HG03469 (cell line): Measurements from ENCODE around the gene ATG5.
"Not testable (repeated sequence)": the region's sequence is repeated elsewhere in the genome, so short reads cannot be mapped to it uniquely, and the experiment has no call there.

Experiments used
- ATAC-seq: cut with Tn5 transposase; IDR thresholded peaks from one replicate; pipeline ENCODE4 v1.9.1; 2021; ENCODE audit warnings: mild to moderate bottlenecking, moderate library complexity, moderate number of reproducible peaks; ENCODE audit not compliant: unreplicated experiment

The ATG5 gene

DNA sequence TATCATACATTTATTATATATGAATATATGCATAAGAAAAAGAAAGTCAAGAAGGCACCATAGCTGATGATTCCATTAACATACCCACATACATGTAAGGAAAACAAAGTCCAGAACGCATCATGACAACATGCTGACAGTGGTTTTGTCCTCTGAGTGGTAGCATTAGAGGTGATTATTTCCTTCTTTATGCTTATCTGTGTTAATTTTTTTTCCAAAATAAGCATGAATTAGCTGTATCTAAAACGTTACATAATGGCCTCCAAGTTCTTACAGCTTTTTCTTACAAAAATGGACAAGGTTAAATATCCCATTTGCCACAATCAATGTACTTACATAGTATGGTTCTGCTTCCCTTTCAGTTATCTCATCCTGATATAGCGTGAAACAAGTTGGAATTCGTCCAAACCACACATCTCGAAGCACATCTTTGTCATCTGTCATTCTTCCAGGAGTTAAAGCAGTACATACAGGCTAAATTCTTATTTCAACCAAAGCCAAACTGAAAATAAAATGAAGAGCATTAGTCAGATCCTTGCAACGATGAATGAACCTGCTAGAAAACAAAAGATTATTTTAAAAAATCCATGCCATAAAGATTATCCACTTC is 9.7 kb downstream of the ATG5 start:
- no peak for ATAC-seq

DNA sequence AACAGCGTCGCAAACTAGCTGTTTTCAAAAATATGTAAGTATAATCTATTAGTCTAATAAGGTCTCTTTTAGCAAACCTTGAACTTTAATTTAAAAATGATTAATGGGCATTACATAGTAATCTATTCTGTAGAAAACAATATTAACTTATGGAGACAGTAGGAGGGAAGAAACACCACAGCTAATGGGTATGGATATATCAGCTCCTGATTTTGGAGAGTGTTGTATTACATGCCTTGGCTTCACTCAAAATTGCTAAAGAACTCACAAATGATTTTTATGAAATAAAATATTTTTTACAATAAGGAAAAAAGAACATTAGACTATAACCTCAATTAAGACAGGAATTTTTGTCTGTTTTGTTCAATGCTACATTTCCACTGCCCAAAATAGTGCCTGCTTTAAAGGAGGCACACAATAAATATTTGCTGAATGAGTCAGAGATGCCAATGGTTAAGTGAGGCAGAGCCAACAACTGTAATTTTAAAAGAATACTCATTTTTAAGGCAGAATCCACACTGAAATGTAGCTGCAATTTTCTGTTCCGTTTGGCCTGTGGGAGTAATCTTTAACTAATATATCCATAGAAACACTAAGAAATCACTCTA is 15.7 kb downstream of the ATG5 start:
- ATAC-seq: no peak

DNA sequence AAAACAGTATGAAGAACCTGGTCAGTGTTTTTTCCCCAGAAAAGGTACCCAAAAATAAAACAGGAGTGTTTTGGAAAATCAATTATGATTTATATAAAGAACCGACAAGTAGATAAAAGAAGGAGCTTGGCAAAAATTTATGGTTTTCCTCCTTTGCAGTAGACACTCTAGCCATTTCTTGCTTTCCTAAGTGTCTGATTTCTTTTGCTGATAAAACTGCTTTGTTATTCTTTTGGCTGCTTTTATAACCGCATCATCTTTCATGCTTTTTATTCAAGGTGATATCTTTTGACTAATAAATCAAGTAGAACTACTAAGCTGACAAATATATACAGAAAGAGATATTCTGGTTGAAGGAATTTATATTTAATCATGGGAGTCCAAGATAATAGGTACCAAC is 16.6 kb downstream of the ATG5 start:
- no peak for ATAC-seq

DNA sequence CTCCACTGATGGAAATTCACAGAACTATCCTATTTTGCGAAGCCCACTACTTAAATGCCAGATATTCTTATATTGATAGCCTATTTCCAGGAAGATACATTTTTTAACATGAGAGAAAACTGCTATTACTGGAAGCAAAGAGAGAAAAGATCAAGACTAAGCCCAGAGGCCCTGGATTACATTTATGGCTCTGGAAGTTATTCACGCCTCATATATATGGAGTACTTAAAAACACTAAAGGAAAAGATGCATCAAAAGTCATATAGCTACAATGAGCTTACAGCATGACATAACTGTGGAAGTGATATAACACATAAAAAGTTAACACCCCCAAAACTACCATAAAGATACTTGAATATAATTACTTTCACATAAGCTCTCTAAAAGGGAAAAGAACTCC is 19.8 kb downstream of the ATG5 start:
- ATAC-seq: no peak

DNA sequence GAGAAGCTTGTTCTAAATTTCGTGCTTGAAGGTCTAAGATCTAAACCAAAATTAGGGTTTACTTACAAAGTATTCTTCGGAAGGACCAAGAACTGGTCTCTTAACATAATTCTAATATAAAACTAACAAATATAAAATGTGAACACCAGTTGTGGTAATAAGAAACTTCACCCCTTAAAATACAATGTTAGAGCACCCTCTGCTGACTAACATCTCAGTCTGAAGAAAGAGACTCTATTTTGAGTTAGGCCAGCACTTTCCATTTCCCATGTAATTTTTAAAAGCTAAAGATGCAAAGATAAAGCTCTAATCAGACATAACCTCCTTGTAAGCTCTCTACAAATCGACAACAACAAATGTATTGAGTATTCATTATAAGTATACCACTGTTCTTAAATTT is 24.6 kb downstream of the ATG5 start:
- no peak for ATAC-seq

DNA sequence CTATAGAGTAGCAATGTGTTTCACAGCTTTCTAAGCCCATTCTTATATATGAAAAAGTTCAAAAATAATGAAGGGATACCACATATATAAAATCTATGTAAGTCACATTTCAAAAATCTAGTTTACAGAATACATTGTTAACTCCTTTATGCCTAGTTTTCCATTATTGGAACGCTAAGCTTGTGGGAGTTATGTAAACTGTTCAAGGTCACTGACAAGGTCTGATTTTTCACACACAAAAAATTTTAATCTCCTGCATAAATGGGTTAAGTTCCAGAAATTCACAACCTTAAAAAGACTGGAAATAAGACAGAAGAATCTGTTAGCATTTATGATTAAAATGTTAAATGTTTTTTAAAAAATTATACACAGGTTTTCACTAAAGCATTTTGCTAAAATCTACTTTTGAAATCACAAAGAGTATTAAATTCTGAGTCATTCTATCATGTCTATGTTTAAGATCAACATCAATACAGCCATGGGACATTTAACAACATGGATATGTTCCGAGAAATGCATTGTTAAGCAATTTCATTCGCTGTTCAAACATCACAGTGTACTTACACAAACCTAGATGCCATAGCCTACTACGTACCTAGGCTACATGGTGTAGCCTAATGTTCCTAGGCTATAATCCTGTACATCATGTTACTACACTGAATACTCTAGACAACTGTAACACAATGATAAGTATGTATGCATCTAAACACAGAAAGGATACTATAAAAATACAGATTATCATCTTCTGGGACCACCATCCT is 25.4 kb downstream of the ATG5 start:
- no peak for ATAC-seq

DNA sequence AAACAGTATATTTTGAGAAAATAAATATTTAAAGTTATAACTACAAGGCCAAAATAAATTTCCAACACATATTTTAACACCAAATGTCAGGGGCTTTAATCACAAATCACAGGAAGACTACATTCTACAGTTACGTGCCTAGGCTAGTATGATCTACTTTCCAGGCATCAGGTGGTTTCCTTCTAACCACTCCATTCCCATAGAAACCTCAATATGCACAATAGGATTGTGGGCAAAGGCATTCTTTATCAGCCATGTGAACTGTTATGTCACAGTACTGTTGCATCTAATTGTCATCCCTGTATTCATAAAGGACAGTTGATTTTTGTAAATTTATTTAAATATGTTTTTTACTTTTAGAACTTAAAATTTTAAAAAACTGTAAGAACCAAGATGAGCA is 32.4 kb downstream of the ATG5 start:
- no peak for ATAC-seq

DNA sequence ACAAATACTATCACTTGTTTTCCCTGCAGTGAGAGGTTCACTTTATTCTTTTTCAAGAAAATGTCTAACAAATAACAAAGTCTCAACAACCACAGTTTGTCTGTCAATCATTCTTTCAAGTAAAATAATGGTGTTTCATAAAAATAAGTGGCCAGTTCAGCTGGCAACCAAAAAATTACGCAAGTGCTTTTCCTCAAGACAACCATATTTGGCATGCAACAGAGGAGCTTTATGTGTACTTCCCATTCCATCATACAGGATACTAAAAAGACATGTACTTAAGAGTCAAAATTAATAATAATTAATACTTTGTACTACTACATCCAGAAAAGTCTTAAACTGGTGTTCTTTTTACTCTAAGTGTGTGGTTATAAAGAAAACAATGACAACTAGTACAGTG is 34.6 kb downstream of the ATG5 start:
- ATAC-seq: no peak

DNA sequence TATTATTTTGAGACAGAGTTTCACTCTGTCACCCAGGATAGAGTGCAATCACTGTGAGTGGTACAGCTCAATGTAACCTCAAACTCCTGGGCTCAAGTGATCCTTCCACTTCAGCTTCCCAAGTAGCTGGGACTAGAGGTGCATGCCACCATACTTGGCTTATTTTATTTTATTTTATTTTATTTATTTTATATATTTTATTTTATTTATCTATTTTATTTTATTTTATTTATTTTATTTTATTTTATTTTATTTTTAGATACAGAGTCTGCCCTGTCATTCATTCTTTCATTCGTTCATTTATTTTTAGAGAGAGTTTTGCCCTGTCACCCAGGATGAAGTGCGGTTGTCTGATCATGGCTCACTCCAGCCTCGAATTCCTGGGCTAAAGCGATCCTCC is 35.5 kb downstream of the ATG5 start:
- no peak for ATAC-seq

DNA sequence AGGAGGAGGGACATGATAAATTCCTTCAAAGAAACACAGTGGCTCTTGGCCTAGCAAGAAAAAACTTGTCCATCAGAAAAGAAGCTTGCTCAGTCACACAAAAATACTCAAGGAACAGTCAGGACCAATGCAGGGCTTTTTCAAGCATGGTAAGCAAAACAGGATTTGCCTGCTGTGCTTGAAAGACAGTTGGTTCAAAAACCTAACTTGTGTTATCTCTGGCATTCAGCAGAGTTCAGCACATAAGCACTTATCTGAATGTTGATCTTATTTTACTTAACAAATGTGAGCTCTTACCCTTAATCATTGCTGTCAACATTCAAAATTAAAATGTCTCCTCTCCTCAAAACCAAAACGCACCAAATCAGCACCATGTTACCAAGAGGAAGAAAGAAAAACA is 38.3 kb downstream of the ATG5 start:
- no peak for ATAC-seq

DNA sequence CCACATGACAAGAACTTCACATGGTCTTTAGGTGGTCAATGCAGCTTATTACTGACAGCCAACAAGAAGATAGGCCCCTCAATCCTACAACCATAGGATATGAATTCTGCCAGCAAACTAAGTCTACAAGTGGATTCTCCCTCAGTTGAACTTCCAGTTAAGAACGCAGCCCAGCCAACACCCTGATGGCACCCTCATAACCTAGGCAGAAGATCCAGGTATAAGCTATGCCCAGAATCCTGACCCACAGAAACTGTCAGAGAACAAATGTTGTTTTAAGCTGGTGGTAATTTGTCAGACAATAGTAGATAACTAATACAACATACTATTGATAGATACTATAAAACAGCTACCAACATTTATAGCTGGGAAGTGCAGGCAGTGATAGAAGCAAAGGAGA is 38.8 kb downstream of the ATG5 start:
- ATAC-seq: no peak

DNA sequence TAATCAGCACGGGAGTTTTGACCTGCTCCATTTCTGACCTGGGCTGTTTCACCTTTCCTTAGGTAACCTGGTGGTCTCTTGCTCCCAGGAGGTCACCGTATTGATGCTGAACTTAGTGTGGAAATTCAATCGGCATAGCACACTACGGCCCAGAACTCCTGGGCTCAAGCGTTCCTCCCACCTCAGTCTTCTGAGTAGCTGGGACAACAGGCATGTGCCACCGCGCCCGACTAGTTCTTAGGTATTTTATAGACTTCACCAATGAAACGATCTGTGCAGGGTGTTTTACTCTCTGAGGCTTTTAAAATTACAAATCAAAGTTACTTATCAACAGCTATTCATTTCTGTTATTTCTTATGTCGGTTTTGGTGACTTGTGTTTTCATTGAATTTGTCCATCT is 42.1 kb downstream of the ATG5 start:
- ATAC-seq: no peak

DNA sequence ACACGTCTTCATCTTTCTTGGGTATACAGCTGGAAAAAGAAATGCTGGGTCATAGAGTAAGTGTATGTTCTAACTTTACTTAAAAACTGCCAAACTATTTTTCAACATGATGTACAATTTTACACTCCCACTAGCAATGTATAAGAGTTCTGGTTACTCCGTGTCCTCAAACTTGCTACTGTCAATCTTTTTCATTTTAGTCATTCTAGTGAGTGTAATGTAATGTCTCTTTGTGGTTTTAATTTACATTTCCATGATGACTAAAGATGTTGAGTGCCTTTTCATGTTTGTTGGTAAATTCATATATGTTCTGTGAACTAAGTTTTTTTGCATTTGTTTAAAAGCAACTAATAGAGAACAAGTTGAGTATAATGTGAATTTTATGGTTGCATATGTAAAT is 43.9 kb downstream of the ATG5 start:
- no peak for ATAC-seq

DNA sequence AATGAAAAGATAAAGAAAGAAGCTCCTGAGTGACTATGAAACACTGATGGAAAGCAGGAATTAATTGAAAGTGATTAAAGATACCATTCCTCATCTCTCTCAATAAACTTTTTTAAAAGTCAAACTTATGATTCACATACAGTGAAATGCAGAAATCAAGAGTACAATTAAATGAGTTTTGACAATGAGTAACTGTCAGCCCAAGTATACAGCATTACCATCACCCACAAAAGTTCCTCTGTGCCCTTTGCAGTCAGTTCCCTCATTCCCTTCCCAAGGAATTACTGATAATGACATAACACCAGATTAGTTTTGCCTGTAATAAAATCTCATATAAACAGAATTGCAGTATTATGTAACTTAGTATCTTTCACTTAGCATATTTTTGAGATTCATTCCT is 44.5 kb downstream of the ATG5 start:
- ATAC-seq: no peak

DNA sequence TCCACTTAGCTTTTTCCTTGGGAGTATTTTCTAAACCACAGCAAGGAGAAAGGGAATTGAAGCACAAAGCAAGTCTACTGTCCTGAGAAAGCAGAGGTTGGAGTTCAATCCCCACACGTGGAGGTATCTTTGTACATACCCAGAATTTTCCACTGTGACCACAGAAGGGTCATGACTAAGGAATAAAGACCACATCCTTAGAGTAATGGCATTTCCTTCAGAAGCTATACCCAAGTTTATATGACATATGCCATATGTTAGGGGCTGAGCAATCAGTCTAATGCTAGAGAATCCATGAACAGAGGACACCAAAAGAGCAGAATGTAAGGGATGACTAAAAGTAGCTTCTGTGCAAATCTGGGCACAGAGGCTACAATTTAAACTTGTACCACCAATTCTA is 46.4 kb downstream of the ATG5 start:
- no peak for ATAC-seq

DNA sequence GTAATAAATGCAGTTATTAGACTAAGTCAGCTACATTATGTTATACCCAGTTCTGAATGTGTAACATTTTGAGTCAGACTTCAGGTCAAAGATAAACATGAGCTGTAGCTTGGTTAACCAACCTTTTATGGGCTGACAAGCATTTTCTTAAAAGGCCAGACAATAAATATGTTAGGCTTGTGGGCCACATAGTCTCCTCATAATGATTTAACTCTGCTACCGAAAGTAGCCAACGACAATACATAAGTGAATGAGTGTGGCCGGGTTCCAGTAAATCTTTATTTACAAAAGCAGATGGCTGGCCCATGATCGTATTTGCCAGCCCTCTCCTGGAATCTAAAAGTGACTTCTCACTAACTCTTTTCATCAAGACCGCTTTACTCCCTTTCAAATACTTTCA is 49.9 kb downstream of the ATG5 start:
- no peak for ATAC-seq

DNA sequence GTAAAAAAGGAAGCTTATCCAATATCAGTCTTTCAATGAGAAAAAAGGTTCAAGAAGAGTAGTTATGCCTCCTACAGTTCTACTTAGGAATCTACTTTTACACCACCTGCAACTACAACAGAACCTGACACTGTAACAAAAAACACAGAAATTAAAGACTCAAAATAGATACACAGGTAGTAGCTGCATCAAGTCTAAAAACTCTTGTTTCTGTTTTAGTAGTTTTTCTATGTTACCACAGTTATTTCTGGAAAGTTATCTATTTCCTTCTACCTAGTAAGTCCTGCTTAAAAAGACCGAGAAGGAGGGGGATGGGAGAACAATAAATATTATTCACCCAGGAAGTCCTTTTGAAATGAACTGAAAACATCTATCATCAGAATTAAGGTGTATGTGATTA is 52.5 kb downstream of the ATG5 start:
- ATAC-seq: peak; percentile 59

DNA sequence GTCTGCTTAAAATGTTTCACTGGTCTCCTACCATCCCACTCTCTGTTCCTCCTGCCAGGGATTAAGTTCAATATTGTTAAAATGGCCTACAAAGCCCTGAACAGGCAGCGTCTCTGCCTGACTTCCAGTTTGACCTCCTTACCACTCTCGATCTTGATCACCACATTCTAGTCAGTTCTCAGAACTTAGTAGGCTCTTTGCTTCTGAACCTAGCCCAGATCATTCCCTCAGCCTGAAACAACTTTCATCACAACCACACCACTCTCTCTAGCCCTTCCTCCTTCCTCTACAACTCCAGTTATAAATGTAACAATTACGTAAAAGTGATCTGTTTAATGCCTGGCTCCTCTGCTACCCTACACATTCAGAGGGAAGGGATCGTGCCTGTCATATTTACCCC is 53.3 kb downstream of the ATG5 start:
- ATAC-seq: no peak

DNA sequence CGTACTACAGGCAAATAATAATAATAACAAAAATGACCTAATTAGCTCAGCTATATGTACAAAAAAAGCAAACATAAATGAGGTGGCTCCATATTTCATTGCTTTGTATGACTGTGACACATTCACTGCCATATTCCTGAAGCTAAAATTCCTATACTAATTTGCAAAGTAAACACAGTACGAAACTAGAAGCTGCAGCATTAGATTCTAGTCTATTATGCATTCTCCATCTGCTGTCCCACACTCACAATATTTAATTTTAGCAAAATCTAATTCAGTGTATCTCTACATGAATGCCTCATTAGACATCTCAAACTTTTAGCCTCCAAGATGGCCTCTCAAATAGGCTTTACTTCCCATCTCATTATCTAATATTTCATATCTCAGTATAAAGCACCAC is 55.1 kb downstream of the ATG5 start:
- ATAC-seq: no peak

DNA sequence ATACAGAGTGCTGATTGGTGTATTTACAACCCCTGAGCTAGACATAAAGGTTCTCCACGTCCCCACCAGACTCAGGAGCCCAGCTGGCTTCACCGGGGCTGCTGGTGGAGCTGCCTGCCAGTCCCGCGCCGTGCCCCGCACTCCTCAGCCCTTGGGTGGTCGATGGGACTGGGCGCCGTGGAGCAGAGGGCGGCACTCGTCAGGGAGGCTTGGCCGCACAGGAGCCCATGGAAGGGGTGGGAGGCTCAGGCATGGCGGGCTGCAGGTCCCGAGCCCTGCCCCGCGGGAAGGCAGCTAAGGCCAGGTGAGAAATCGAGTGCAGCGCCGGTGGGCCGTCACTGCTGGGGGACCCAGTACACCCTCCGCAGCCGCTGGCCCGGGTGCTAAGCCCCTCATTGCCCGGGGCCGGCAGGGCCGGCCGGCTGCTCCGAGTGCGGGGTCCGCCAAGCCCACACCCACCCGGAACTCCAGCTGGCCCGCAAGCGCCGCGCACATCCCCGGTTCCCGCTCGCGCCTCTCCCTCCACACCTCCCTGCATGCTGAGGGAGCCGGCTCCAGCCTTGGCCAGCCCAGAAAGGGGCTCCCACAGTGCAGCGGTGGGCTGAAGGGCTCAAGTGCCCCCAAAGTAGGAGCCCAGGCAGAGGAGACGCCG is 56.2 kb downstream of the ATG5 start:
- not testable (repeated sequence) for ATAC-seq

DNA sequence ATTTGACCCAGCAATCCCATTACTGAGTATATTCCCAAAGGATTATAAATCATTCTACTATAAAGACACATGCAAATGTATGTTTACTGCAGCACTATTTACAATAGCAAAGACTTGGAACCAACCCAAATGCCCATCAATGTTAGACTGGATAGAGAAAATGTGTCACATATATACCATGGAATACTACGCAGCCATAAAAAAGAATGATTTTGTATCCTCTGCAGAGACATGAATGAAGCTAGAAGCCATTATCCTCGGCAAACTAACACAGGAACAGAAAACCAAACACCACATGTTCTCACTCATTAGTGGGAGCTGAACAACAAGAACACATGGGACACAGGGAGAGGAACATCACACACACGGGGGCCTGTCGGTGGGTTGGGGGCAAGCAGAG is 57.1 kb downstream of the ATG5 start:
- ATAC-seq: not testable (repeated sequence)

DNA sequence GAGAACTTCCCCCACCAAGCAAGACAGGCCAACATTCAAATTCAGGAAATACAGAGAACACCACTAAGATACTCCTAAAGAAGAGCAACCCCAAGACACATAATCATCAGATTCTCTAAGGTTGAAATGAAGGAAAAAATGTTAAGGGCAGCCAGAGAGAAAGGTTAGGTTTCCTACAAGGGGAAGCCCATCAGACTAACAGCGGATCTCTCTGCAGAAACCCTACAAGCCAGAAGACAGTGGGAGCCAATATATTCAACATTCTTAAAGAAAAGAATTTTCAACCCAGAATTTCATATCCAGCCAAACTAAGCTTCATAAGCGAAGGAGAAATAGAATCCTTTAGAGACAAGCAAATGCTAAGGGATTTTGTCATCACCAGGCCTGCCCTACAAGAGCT is 61.1 kb downstream of the ATG5 start:
- not testable (repeated sequence) for ATAC-seq
